DND-41 (cell line): Measurements from ENCODE around the gene EHD1.

Experiments
- ATAC-seq: fragments of 200-7000 bp; cut with Tn5 transposase; 3 replicates; pipeline ENCODE4 v1.9.1; 2021; ENCODE audit warnings: low read depth; ENCODE audit not compliant: insufficient read depth
- DNase-seq: peaks from one replicate; pipeline ENCODE4 v3.0.0-alpha.2; 2020
- H2AFZ ChIP-seq: 2 replicates; pipeline ENCODE4 v1.6.0; 2012; ENCODE audit warnings: low read depth, low read length
- H3K27ac ChIP-seq: 2 replicates; pipeline ENCODE4 v1.5.1; 2012; ENCODE audit warnings: low read length, inconsistent platforms
- H3K27me3 ChIP-seq: fragments of 200-600 bp; sonication (generic); 2 replicates; pipeline ENCODE4 v1.6.0; 2012; ENCODE audit warnings: low read length, mild to moderate bottlenecking, inconsistent platforms; ENCODE audit not compliant: insufficient read depth, poor library complexity
- H3K36me3 ChIP-seq: 2 replicates; pipeline ENCODE4 v1.5.1; 2012; ENCODE audit warnings: low read length, inconsistent platforms; ENCODE audit not compliant: insufficient read depth
- H3K4me1 ChIP-seq: 2 replicates; pipeline ENCODE4 v1.5.1; 2012; ENCODE audit warnings: mild to moderate bottlenecking, low read length; ENCODE audit not compliant: insufficient read depth
- H3K4me2 ChIP-seq: 2 replicates; pipeline ENCODE4 v1.6.0; 2012; ENCODE audit warnings: mild to moderate bottlenecking, moderate library complexity, low read length, inconsistent platforms; ENCODE audit not compliant: insufficient read depth
- H3K4me3 ChIP-seq, 2 experiments: fragments of 200-600 bp in 1 of 2; shearing (Covaris generic) in 1 of 2; 2 replicates each; pipeline ENCODE4 v1.5.1; 2012 to 2016; ENCODE audit warnings: inconsistent platforms in 2 of 2, low read length in 2 of 2, mild to moderate bottlenecking in 2 of 2, low read depth in 1 of 2, moderate library complexity in 1 of 2
- H3K79me2 ChIP-seq: 2 replicates; pipeline ENCODE4 v1.6.0; 2012; ENCODE audit warnings: low read length, inconsistent platforms; ENCODE audit not compliant: insufficient read depth
- H3K9ac ChIP-seq: 2 replicates; pipeline ENCODE4 v1.6.0; 2012; ENCODE audit warnings: low read depth, mild to moderate bottlenecking, inconsistent platforms, low read length, moderate library complexity
- H3K9me3 ChIP-seq: 2 replicates; pipeline ENCODE4 v1.5.1; 2012; ENCODE audit warnings: low read length, moderate library complexity, mild to moderate bottlenecking, inconsistent platforms; ENCODE audit not compliant: insufficient read depth, severe bottlenecking
- H4K20me1 ChIP-seq: 2 replicates; pipeline ENCODE4 v1.6.0; 2012; ENCODE audit warnings: low read length; ENCODE audit not compliant: insufficient read depth
- CTCF ChIP-seq: IDR thresholded peaks from 2 replicates; pipeline ENCODE4 v1.5.1; 2012; ENCODE audit warnings: borderline replicate concordance, low read length, moderate library complexity, mild to moderate bottlenecking; ENCODE audit not compliant: poor library complexity, severe bottlenecking; ENCODE audit errors: extremely low read depth
- EZH2 ChIP-seq: IDR thresholded peaks from 3 replicates; pipeline ENCODE4 v1.6.1; 2012; ENCODE audit warnings: borderline replicate concordance, low read depth, mild to moderate bottlenecking, moderate library complexity, low read length, inconsistent platforms; ENCODE audit not compliant: severe bottlenecking

EHD1 gene

GRCh38 chr11:64897381-64898075 lies 19.1 kb upstream of the EHD1 start:
- Histone ChIP-seq H3K4me3 (no peak overlapping the region), H3K27ac (no peak overlapping the region), H3K4me1 (no peaks in the 10 kb centered on the region), H3K79me2 (no peaks in the 10 kb centered on the region), H3K27me3 (no peaks in the 10 kb centered on the region), H3K9me3 (no peaks in the 10 kb centered on the region), H2AFZ (no peak overlapping the region), H4K20me1 (no peaks in the 10 kb centered on the region), H3K4me2 (no peak overlapping the region), H3K36me3 (peaks cover 57% of the 10 kb centered on the region), H3K9ac (no peak overlapping the region)
- ATAC-seq (no peak), DNase-seq (no peak)
- TF ChIP-seq CTCF (no peak), EZH2 (no peak)

GRCh38 chr11:64896448-64897022 lies 18.1 kb upstream of the EHD1 start:
- H3K27ac ChIP-seq: no peak overlapping the region
- H3K4me3 ChIP-seq: no peak overlapping the region
- no peak overlapping the region for H3K4me2 ChIP-seq
- no peak overlapping the region for H2AFZ ChIP-seq
- no peak overlapping the region for H3K9ac ChIP-seq
- no peaks in the 10 kb centered on the region for H3K79me2 ChIP-seq
- H3K9me3 ChIP-seq: no peaks in the 10 kb centered on the region
- TF ChIP-seq CTCF (no peak), EZH2 (no peak)
- peaks cover 48% of the 10 kb centered on the region for H3K36me3 ChIP-seq
- H4K20me1 ChIP-seq: no peaks in the 10 kb centered on the region
- no peaks in the 10 kb centered on the region for H3K4me1 ChIP-seq
- H3K27me3 ChIP-seq: no peaks in the 10 kb centered on the region
- DNase-seq (no peak), ATAC-seq (no peak)

- H3K27me3 ChIP-seq: no peaks in the 10 kb centered on the region
- no peaks in the 10 kb centered on the region for H3K4me1 ChIP-seq
- H2AFZ ChIP-seq: no peak overlapping the region
- no peak for TF ChIP-seq EZH2
- TF ChIP-seq CTCF: no peak
- peaks cover 33% of the 10 kb centered on the region for H3K36me3 ChIP-seq
- H3K9me3 ChIP-seq: no peaks in the 10 kb centered on the region
- no peaks in the 10 kb centered on the region for H3K79me2 ChIP-seq
- no peak overlapping the region for H3K9ac ChIP-seq
- H3K27ac ChIP-seq: no peak overlapping the region
- H3K4me3 ChIP-seq: no peak overlapping the region
- no peak overlapping the region for H3K4me2 ChIP-seq
- H4K20me1 ChIP-seq: no peaks in the 10 kb centered on the region
- DNase-seq (no peak), ATAC-seq (no peak)
Observed at GRCh38 chr11:64894812-64895452, 16.5 kb upstream of the EHD1 start.
